Parathyroid adenoma (tissue), 2 donors: ENCODE measurements around the gene TFAP2D.

Source experiments
- H2AFZ ChIP-seq: fragments of 300-600 bp; sonication (generic); one replicate; pipeline ENCODE4 v1.7.0; 2017; ENCODE audit warnings: antibody characterized with exemption, mild to moderate bottlenecking
- H3K27ac ChIP-seq: fragments of 300-600 bp; sonication (generic); one replicate; pipeline ENCODE4 v1.7.0; 2017
- H3K27me3 ChIP-seq: fragments of 300-600 bp; sonication (generic); one replicate; pipeline ENCODE4 v1.7.0; 2017; ENCODE audit warnings: low read length; ENCODE audit not compliant: control insufficient read depth, insufficient read depth
- H3K36me3 ChIP-seq: fragments of 300-600 bp; sonication (generic); one replicate; pipeline ENCODE4 v1.7.0; 2017; ENCODE audit warnings: low read length; ENCODE audit not compliant: control insufficient read depth, insufficient read depth
- H3K4me1 ChIP-seq: fragments of 300-600 bp; sonication (generic); one replicate; pipeline ENCODE4 v1.7.0; 2017; ENCODE audit warnings: control low read depth
- H3K4me2 ChIP-seq: fragments of 300-600 bp; sonication (generic); one replicate; pipeline ENCODE4 v1.7.0; 2017; ENCODE audit warnings: low read length
- H3K4me3 ChIP-seq: fragments of 300-600 bp; sonication (generic); one replicate; pipeline ENCODE4 v1.7.0; 2017; ENCODE audit warnings: low read depth, low read length
- H3K79me2 ChIP-seq: fragments of 300-600 bp; sonication (generic); one replicate; pipeline ENCODE4 v1.7.0; 2017; ENCODE audit warnings: control low read depth
- H3K9ac ChIP-seq: fragments of 300-600 bp; sonication (generic); one replicate; pipeline ENCODE4 v1.7.0; 2017; ENCODE audit warnings: mild to moderate bottlenecking
- H3K9me3 ChIP-seq: fragments of 300-600 bp; sonication (generic); one replicate; pipeline ENCODE4 v1.7.0; 2017; ENCODE audit warnings: low read length; ENCODE audit not compliant: control insufficient read depth
- CTCF ChIP-seq: fragments of 300-600 bp; sonication (generic); IDR thresholded peaks from one replicate; pipeline ENCODE4 v1.7.0; 2017; ENCODE audit warnings: antibody characterized with exemption, mild to moderate bottlenecking
- donor health status: primary hyperparathyroidism.

The TFAP2D gene

GRCh38 chr6:50717734-50718457 lies 4.6 kb downstream of the TFAP2D start:
- Histone ChIP-seq H3K27me3 (peaks cover 5% of the 10 kb centered on the region), H3K4me2 (no peak overlapping the region), H3K79me2 (no peaks in the 10 kb centered on the region), H2AFZ (no peak overlapping the region), H3K9ac (no peak overlapping the region), H3K4me1 (no peaks in the 10 kb centered on the region), H3K36me3 (no peaks in the 10 kb centered on the region), H3K27ac (no peak overlapping the region), H3K4me3 (no peak overlapping the region), H3K9me3 (no peaks in the 10 kb centered on the region)
- TF ChIP-seq CTCF = no peak

- Histone ChIP-seq H3K4me2 (no peak overlapping the region), H3K4me3 (no peak overlapping the region), H3K9ac (no peak overlapping the region), H2AFZ (no peak overlapping the region), H3K27me3 (peaks cover 5% of the 10 kb centered on the region), H3K9me3 (no peaks in the 10 kb centered on the region), H3K79me2 (no peaks in the 10 kb centered on the region), H3K4me1 (no peaks in the 10 kb centered on the region), H3K27ac (no peak overlapping the region), H3K36me3 (no peaks in the 10 kb centered on the region)
- no peak for TF ChIP-seq CTCF
Measured at GRCh38 chr6:50718566-50718965, 5.2 kb downstream of the TFAP2D start.

- Histone ChIP-seq H3K9ac (no peak overlapping the region), H3K79me2 (no peaks in the 10 kb centered on the region), H3K36me3 (no peaks in the 10 kb centered on the region), H2AFZ (no peak overlapping the region), H3K4me2 (no peak overlapping the region), H3K27me3 (no peaks in the 10 kb centered on the region), H3K9me3 (no peaks in the 10 kb centered on the region), H3K4me1 (no peaks in the 10 kb centered on the region), H3K4me3 (no peak overlapping the region), H3K27ac (no peak overlapping the region)
- no peak for TF ChIP-seq CTCF
Measured at GRCh38 chr6:50720623-50721022, 7.3 kb downstream of the TFAP2D start.

- H3K36me3 ChIP-seq = no peaks in the 10 kb centered on the region
- H3K9me3 ChIP-seq = no peaks in the 10 kb centered on the region
- H3K27ac ChIP-seq = no peak overlapping the region
- no peak overlapping the region for H3K4me2 ChIP-seq
- no peak overlapping the region for H3K9ac ChIP-seq
- no peak overlapping the region for H3K4me3 ChIP-seq
- H3K79me2 ChIP-seq = no peaks in the 10 kb centered on the region
- TF ChIP-seq CTCF = no peak
- no peak overlapping the region for H2AFZ ChIP-seq
- H3K4me1 ChIP-seq = no peaks in the 10 kb centered on the region
- H3K27me3 ChIP-seq = no peaks in the 10 kb centered on the region
Measured at GRCh38 chr6:50721978-50722377, 8.7 kb downstream of the TFAP2D start.
